ENCODE measurements around the gene GAS1.
A peak's percentile ranks its signal among the peaks of the same experiment; 100 is the strongest.

Gene GAS1

GRCh38 chr9:86962692-86963091 is 15.4 kb upstream of the GAS1 start:
- no peak for DNase-seq

DNA sequence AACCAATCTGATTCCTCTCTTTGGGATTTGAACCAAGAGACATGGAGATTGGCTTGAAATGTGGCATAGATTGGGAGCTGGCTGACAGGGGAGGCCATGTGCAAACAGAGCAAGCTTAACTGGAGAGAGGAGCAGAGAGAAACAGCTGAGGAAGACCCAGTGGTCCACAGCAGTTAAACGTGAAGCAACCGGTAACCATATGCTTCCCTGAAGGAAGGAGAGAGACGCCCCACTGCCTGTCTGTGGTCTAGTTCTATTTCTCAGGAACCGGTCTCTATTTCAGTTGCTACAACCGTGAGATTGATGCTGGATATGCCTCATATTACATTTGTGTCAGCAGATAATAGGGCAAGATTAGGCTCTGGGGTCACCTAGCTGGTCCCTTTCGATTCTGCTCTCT is 13.6 kb upstream of the GAS1 start:
- DNase-seq, result no peak

DNA sequence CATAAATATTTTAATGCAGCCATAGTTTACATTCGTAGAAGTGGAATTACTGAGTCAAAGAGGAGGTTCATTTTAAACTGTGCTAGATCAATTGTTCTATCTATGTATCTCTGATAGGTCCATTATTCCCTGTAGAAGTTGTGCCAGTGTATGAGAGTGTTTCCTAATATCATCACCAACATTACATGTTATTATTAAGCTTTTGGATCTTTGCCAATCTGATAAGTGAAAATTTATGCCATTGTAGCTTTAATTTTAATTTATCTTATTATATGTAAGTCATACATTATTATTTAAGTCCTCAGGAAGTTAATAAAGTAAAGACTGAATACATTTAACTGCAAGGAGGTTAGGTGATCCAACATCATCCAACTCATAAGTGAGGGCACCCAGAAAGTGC is 10.9 kb upstream of the GAS1 start:
- DNase-seq, result no peak

DNA sequence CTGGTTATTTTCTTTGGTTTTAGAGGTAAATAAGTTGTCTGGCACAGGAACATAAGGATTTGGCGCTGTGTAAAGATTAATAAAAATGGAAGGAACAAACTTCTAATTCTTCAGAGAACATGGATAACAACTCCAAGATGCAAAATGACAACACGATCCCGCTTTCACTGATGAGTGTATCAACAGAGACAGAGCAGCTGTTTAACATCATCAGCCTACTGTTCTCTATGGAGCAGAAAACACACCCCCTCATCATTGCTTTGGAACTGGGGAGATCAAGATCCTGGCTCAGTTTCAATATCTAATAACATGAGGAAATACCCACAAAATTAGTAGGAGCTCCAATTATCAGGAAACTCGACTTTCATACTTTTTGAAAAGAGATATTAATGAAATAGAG is 8.3 kb upstream of the GAS1 start:
- DNase-seq, result no peak

GRCh38 chr9:86955042-86955441 is 7.7 kb upstream of the GAS1 start:
- DNase-seq, result no peak

GRCh38 chr9:86953181-86953580 is 5.9 kb upstream of the GAS1 start:
- DNase-seq, result no peak

DNA sequence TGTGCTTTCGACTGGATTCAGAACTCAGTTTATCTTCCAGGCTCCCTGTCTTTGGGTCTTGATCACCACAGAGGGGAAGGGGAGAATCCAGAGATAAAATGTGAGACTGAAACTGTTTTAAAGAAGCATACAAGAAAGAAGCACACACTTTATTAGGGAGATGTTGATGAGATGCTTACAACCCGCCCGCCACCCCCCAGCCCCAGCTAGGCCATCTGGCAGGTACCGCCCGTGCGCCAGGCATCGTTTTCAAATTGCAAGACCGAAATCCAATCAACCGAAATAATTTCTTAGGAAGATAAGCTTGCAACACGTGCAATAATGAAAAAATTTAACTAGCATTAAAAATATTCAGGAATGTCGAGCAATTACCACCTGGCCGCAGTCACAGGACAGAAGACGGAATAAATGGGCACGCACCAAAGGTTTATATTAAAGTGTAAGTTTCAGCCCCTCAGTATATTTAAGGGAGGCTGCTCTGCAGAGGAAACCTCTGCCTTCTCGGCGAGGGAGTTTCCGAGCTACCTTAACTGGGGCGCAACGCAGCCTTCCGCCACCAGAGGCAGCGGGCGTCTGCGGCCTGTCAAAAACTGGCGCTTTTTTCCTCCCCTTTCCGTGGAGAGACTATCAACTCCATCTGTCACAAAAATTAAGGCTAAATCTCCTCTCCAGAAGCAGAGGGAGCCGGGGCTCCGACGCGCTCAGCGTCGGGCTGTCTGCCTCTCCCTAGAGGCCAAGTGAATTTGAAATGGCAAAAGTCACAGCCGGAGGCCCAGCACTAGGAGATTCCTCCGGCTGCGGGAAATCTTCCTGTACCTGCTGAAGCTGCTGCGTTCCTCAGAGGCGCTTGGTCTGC is 996 bp upstream of the GAS1 start:
- peak; percentile 81 for DNase-seq

DNA sequence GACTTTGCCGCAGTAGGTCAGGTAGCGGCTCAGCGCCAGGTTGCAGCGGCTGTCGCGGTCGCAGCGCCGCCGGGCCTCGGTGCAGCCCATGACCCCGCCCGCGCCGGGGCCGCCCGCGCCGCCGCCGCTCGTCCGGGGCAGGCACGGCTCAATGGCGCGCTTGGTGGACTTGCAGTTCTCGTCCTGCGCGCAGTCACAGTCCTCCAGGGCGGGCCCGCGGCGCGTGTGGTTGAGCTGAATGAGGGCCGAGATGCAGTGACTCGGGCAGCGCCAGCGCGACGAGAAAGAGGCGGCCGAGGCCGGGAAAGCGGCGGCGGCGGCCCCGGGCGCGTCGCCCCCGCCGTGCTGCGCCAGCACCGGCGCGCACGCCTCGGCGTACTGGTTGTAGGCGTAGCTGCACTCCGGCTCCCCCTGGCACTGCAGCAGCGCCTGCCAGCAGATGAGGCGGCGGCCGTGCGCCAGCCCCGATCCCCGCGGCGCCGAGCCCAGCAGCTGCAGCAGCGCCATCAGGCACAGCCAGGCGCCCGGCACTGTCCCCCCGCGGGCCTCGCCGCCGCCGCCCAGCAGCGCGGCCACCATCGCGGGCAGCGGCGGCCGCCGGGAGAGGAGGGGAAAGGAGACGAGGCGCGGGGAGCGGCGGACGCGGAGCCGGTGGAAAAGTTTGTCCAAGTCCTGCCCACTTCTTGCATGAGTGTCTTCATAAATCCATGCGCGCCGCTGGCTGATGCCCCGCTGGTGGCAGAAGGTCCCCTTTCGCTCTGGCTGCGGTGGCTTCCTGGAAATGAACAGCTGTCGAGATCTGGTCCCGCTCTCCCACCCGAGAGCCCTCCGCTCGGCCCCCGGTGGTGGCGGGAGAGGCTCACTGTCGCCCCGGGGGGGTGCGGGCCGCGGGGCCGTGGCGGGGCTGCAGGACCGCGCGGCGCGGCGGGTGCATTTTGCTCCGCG is 833 bp downstream of the GAS1 start:
- peak; percentile 72 for DNase-seq

DNA sequence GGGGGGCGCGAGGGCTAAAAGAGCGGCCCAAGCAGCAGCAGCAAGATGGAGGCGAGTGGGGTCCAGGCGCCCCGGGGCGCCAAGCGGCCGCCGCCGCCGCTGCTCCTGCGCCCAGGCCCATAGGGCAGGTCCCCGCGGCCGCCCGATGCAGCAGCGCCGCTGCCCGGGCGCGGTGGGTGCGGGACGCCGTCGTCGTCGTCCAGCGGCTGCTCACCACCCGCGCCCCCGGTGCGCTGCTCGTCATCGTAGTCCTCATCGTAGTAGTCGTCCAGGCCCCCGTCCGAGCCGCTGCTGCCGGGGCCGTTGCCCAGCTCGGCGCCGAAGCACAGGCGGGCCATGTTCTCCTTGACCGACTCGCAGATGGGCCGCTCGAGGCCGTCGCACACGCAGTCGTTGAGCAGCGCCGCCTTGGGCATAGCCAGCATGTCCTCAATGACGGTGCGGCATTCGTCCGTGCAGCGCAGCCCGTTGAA is 1.5 kb downstream of the GAS1 start:
- DNase-seq, result no peak

- no peak for DNase-seq
Measured at GRCh38 chr9:86944796-86945727, 2.2 kb downstream of the GAS1 start.

DNA sequence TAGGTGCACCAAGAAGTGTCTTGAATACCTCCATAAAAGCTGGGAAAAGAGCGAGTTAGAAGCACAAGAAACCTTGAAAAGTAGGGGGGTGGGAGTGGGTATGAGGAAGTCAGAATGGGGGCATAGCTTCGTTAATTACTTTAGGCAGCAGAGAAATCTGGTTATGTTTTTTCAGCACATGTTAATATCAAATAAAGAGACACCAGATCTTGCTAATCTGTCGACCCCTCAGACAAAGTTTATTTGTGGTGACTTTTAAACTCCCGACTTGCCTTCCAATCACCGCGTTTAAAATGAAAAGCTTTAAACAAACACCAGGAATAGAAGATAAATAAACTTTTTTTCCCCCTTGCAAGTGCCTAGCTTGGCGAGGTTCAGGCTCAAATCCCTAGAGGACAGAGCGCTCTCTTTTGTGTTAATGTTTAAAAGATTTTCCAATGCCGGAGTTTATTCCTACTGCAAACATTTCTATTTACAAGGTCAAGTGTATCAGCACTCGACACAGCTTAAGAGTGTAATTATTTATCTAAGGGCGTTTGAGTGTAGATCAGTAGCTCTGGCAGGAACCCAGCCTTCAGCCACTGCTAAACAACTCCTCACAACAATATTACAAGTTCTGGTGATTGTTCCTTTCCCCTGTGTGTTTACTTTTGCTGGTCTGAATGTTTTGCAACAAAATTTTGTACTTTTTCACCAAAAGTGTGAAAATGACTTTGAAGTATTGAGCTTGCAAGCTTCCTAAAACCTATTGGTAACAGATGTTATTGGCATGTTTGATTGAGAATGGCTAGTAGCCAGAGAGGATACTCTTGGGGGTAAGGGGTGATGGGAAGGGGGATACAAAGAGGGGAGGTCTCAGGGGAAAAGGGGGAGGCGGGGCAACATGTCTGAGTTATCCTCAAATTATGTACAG is 3.8 kb downstream of the GAS1 start:
- no peak for DNase-seq

GRCh38 chr9:86942281-86943200 is 4.8 kb downstream of the GAS1 start:
- DNase-seq, result no peak

DNA sequence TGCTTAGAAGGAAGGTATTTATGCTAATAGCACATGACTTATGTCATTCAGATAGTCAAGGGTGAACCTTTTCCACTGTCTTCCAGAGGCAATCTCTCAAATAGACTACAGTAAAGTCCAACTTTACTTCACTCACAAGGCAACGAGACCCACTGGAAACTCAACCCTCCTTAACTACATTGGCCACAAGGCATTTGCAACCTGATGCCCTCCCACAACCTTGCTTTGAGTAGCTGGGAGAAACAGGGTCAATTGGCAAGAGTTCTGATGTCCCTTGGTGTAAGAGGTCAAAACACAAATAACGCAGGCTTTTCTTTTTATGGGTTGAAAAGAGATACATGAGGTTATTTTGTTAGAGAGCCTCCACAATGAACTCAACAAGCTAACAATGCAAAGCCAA is 6.1 kb downstream of the GAS1 start:
- DNase-seq, result no peak

DNA sequence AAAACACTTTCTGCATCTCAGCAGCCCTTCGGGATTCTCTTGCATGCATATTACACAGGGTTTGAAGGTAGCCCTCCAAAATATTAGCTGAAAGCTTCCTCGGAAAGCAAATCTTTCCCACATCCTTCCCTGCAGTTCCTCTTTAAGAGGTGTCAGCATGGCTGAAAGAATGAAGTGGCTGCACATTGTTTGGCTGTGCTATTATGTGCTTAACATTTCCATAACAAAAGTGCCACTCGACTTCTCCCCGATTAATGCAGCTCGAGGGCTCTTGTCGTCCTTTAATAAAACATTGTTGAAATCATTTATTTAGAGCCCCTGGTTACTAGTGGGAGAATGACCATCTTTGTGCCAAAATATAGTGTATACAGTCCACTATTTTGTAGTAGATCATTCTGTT is 6.5 kb downstream of the GAS1 start:
- no peak for DNase-seq

- DNase-seq, result no peak
Measured at GRCh38 chr9:86939891-86940290, 7.4 kb downstream of the GAS1 start.

DNA sequence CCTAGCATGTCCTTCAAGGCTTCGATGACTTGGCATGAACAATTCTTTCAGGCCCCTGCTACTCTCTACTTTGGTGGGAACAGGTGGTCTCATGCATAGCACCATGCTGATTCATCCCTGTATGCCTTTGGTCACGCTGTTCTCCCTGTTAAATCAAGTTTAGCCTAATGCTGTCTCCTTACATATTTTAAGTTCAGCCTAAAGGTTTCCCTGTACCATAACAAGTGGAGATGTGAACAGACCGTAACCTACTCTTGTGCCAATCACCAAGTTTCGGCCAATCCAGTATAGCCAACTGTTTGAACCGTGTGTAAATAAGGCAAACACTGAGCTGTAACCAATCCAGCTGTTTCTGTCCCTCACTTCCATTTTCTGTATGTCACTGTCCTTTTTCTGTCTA is 8.0 kb downstream of the GAS1 start:
- no peak for DNase-seq

DNA sequence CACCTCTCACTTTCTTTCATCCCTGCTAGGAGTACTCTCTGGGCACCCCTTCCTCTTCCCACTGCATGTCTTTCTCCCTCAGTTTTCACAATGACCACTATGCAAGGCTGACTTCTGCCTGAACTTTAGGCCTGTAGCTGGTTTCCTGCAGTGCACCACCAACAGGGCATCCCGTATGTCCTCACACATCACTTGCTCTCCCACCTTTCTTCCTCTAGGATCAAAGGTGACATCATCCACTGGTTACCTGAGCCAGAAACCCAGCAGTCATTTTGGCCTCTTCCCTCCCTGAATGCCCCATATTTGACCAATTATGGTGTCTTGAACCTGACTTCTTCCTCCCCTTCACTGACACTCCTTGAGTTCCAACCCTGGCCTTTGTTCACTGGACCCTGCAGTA is 8.5 kb downstream of the GAS1 start:
- no peak for DNase-seq

GRCh38 chr9:86926145-86926544 is 21.2 kb downstream of the GAS1 start:
- no peak for DNase-seq

DNA sequence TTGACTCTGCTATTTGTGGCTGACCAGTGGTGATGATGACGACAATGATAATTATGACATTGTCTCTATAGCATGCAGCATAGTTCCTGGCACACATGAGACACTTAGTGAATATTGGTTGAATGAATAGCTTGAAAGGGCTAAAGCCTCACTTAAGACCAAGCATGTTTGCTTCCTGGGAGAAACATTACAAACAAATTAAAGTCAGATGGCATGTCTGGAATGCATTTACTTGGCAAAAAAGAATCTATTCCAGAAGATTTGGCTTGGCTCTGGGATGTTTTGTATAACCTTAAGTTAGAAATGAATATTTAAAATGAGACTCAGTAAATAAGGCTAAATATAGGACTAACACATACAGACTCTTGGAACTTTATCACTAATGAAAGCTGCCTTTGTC is 21.6 kb downstream of the GAS1 start:
- no peak for DNase-seq

GRCh38 chr9:86924206-86924605 is 23.1 kb downstream of the GAS1 start:
- no peak for DNase-seq

All from activated CD4-positive, alpha-beta T cell treated with anti-CD3 and anti-CD28 coated beads, Interleukin-2, Interleukin-6, amounts not matched to agents 100 ng/mL and 50 ng/mL, durations not matched to agents 16 hours and 8 hours (primary cell).